Measurements from ENCODE around the gene SMOC2. TPM values are rescaled to one million over a fixed set of nuclear protein-coding genes. Genes with fewer than 3 reads are reported as not detected.

Gene SMOC2
- polyA plus RNA-seq, 1 donor (not counting 4 experiments of a cell fraction or from before 2014, with no cell fraction given): 1.1 TPM

DNA sequence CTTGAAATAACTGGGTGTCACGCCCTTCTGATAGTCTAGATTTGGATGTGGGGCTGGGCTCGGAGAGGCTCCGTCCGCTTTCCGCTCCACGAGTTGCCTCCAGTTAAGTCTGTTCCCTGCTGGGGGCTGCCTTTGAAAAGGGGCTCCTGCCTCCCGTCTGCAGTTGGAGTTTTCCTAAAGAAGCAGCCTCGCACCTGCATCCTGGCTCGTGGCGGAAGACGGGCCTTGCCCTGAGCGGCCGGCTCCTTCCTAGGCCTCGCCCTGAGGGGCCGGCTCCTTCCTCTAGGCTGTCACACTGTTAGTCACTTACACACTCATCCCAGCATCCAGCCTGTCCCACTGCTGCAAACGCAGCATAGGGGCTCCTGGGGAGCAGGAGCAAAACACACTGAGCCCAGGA lies 74.4 kb downstream of the SMOC2 start:
- Histone ChIP-seq H3K27me3 (ENCODE audit: control insufficient read depth, extremely low read depth, insufficient read depth, low read length) (no peaks in the 10 kb centered on the region), H3K36me3 (ENCODE audit: control insufficient read depth in 2 of 2, extremely low read depth in 1 of 2, insufficient read depth in 2 of 2, low read length in 2 of 2) (no peaks in the 10 kb centered on the region), H3K4me3 (ENCODE audit: control insufficient read depth in 2 of 3, extremely low read depth in 1 of 3, insufficient read depth in 2 of 3, low read depth in 1 of 3, low read length in 3 of 3) (no peak overlapping the region), H3K27ac (ENCODE audit: control insufficient read depth, insufficient read depth, low read length) (no peak overlapping the region), H3K9me1 (ENCODE audit: control insufficient read depth, extremely low read depth, insufficient read depth, low read length) (no peaks in the 10 kb centered on the region), H3K9me3 (ENCODE audit: control insufficient read depth, low read depth, low read length) (peaks cover 10% of the 10 kb centered on the region), H3K79me2 (ENCODE audit: control insufficient read depth, insufficient read depth, low read length) (no peaks in the 10 kb centered on the region), H3K4me1 (ENCODE audit: control insufficient read depth, extremely low read depth, insufficient read depth, low read length) (no peaks in the 10 kb centered on the region), H2AFZ (ENCODE audit: control insufficient read depth, low read length) (no peak overlapping the region), H4K20me1 (ENCODE audit: control insufficient read depth, extremely low read depth, insufficient read depth, low read length) (no peaks in the 10 kb centered on the region), H3K4me2 (ENCODE audit: control insufficient read depth, extremely low read depth, insufficient read depth, low read depth, low read length) (no peak overlapping the region), H3K9ac (ENCODE audit: control insufficient read depth, extremely low read depth, insufficient read depth, low read length) (no peak overlapping the region)
- DNase-seq (ENCODE audit: low read depth, low spot score): no peak
- no peak for TF ChIP-seq EZH2 (IDR thresholded peaks at IDR 0.05; ENCODE audit: low read length)
- TF ChIP-seq, protein P1, sequence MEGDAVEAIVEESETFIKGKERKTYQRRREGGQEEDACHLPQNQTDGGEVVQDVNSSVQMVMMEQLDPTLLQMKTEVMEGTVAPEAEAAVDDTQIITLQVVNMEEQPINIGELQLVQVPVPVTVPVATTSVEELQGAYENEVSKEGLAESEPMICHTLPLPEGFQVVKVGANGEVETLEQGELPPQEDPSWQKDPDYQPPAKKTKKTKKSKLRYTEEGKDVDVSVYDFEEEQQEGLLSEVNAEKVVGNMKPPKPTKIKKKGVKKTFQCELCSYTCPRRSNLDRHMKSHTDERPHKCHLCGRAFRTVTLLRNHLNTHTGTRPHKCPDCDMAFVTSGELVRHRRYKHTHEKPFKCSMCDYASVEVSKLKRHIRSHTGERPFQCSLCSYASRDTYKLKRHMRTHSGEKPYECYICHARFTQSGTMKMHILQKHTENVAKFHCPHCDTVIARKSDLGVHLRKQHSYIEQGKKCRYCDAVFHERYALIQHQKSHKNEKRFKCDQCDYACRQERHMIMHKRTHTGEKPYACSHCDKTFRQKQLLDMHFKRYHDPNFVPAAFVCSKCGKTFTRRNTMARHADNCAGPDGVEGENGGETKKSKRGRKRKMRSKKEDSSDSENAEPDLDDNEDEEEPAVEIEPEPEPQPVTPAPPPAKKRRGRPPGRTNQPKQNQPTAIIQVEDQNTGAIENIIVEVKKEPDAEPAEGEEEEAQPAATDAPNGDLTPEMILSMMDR (optimal IDR thresholded peaks at IDR 0.05 in 1 of 3, IDR thresholded peaks at IDR 0.05 in 1 of 3, conservative IDR thresholded peaks at IDR 0.05 in 1 of 3; ENCODE audit: extremely low read depth in 1 of 3, insufficient read depth in 2 of 3, low read length in 3 of 3): no peak
- dilution Hi-C loops (cut with MboI; ENCODE audit: extremely low pct_ligation_motif_present, low sequenced_read_pairs): no loop called here
- FAIRE-seq: no peak

DNA sequence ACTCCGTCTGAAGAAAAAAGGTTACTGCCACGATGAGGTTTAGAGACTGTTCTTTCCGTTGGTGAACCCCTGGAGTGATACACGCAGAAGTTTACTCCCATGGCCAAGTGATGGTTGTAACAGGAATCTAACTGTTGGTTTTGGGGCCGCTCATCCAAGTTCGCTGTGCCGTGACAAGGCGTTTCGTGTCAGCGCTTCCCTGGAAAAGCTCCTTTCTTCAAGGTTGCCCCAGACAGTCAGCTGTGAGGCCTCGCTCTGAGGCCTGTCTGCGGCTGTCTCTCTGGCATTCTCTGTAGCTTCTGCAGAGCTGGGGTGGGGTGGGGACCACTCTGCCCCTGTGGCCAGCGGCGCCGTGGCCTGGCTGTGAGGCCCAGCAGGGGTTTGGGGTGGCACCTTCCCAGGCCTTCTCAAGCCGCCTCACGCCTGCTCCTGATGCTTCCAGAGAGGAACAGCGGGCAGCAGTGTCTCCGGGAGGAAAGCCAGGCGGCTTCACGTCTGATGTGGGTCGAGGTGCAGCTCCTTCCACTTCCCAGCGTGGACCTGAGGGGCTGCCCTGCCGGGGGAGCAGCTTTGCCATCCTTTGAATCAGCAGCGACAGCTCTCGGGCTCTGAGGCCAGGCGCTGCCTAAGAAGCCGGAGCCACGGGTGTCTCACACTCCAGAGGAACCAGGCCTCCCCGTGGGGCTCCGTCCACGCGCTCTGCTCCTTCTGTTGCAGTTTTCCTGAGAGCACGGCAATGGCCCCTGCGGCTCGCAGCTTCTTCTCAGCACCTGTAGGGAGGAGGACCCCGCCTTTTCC lies 76.2 kb downstream of the SMOC2 start:
- Histone ChIP-seq H3K4me1 (ENCODE audit: control insufficient read depth, extremely low read depth, insufficient read depth, low read length) (no peaks in the 10 kb centered on the region), H3K4me2 (ENCODE audit: control insufficient read depth, extremely low read depth, insufficient read depth, low read depth, low read length) (no peak overlapping the region), H3K27me3 (ENCODE audit: control insufficient read depth, extremely low read depth, insufficient read depth, low read length) (no peaks in the 10 kb centered on the region), H3K36me3 (ENCODE audit: control insufficient read depth in 2 of 2, extremely low read depth in 1 of 2, insufficient read depth in 2 of 2, low read length in 2 of 2) (no peaks in the 10 kb centered on the region), H3K9ac (ENCODE audit: control insufficient read depth, extremely low read depth, insufficient read depth, low read length) (no peak overlapping the region), H3K9me1 (ENCODE audit: control insufficient read depth, extremely low read depth, insufficient read depth, low read length) (no peaks in the 10 kb centered on the region), H2AFZ (ENCODE audit: control insufficient read depth, low read length) (no peak overlapping the region), H3K4me3 (ENCODE audit: control insufficient read depth in 2 of 3, extremely low read depth in 1 of 3, insufficient read depth in 2 of 3, low read depth in 1 of 3, low read length in 3 of 3) (no peak overlapping the region), H4K20me1 (ENCODE audit: control insufficient read depth, extremely low read depth, insufficient read depth, low read length) (no peaks in the 10 kb centered on the region), H3K9me3 (ENCODE audit: control insufficient read depth, low read depth, low read length) (peaks cover 10% of the 10 kb centered on the region), H3K79me2 (ENCODE audit: control insufficient read depth, insufficient read depth, low read length) (no peaks in the 10 kb centered on the region), H3K27ac (ENCODE audit: control insufficient read depth, insufficient read depth, low read length) (no peak overlapping the region)
- DNase-seq (ENCODE audit: low read depth, low spot score) (no peak), FAIRE-seq (no peak)
- dilution Hi-C loops (cut with MboI; ENCODE audit: extremely low pct_ligation_motif_present, low sequenced_read_pairs): no loop called here
- no peak for TF ChIP-seq EZH2 (IDR thresholded peaks at IDR 0.05; ENCODE audit: low read length)
- TF ChIP-seq, protein P1 (optimal IDR thresholded peaks at IDR 0.05 in 1 of 3, IDR thresholded peaks at IDR 0.05 in 1 of 3, conservative IDR thresholded peaks at IDR 0.05 in 1 of 3; ENCODE audit: extremely low read depth in 1 of 3, insufficient read depth in 2 of 3, low read length in 3 of 3): no peak
